ENCODE data around the gene DET1. TPM values are rescaled to one million over a fixed set of nuclear protein-coding genes. Genes with fewer than 3 reads are reported as not detected.

The DET1 gene
- total RNA-seq (2021; ENCODE audit: unreplicated experiment): 5.2 TPM
- polyA plus RNA-seq (2012; ENCODE audit: insufficient read length): 4.8 TPM
- Bru-seq, nascent RNA: percentile 59 among the genes with signal in this experiment
- BruChase-seq, experiment 1, labeled RNA remaining after a 2-hour chase: percentile 72 among the genes with signal in this experiment
- BruChase-seq, experiment 2, labeled RNA remaining after a 6-hour chase: percentile 61 among the genes with signal in this experiment
- long read RNA-seq, transcript DET1-201 (5 exons, 2,267 nt): major isoform, 8 of 15 reads
- long read RNA-seq, partial matches to known transcripts: 2 of 15 reads
- long read RNA-seq, other reads (novel, unspliced or antisense): 4 of 15 reads

GRCh38 chr15:88546248-88547129 is at the start of gene DET1:
Gene DET1, minus strand, starts transcription at chr15:88546681. Its CDS starts 14,976 bp downstream, at chr15:88531705.
- TF ChIP-seq TCF7L2 (IDR thresholded peaks at IDR 0.05; ENCODE audit: low read depth, low read length) (peak; percentile 46; the same call in 1 of the 2 replicates), CTCF (IDR thresholded peaks at IDR 0.05) (peak; percentile 93), POLR2AphosphoS5 (IDR thresholded peaks at IDR 0.05; ENCODE audit: low read depth, low read length) (no peak; the same call in 1 of the 2 replicates), SIN3A (IDR thresholded peaks at IDR 0.05; ENCODE audit: borderline replicate concordance, insufficient read depth, low read depth, low read length) (0 out of 2 replicates have a peak, but pooled peaks have one; percentile 31), REST (IDR thresholded peaks at IDR 0.05; ENCODE audit: insufficient read depth in 1 of 2, low read depth in 2 of 2, low read length in 1 of 2) (0 out of 4 replicates have a peak, but pooled peaks of 1 of the 2 experiments have one; percentile 57)
- peak within 1 kb of the TSS; percentile 62 to 70 for H3K4me3 ChIP-seq (ENCODE audit: low read depth in 2 of 2, low read length in 2 of 2)
- ChIA-PET CTCF (no interaction called here), POLR2A (no interaction called here)
- H3K36me3 ChIP-seq (ENCODE audit: control insufficient read depth, insufficient read depth, low read length): no peaks in the 10 kb centered on the region
- H3K9me3 ChIP-seq (ENCODE audit: control insufficient read depth, insufficient read depth, low read depth, low read length): no peaks in the 10 kb centered on the region
- no TSS peak for BruUV-seq (replicated peaks)
- ATAC-seq (peak; percentile 100), DNase-seq (ENCODE audit: low read depth, low spot score) (peak; percentile 85)
- H3K27me3 ChIP-seq (ENCODE audit: control insufficient read depth, insufficient read depth, low read length): no peaks in the 10 kb centered on the region
- in situ Hi-C loops (cut with HindIII; ENCODE audit: low pct_unique_long_range_greater_than_20kb, low sequenced_read_pairs) (no loop called here), intact Hi-C loops (cut with micrococcal nuclease; ENCODE audit: unreplicated experiment) (no loop called here)
- no peaks in the 10 kb centered on the region; the same call in 1 of the 2 replicates for H3K4me1 ChIP-seq (ENCODE audit: control insufficient read depth, insufficient read depth, low read length)
- peak within 1 kb of the TSS; percentile 92 for H3K27ac ChIP-seq (ENCODE audit: low read length)

GRCh38 chr15:88591384-88591783 is 44.9 kb upstream of the DET1 start:
- H3K27ac ChIP-seq (ENCODE audit: low read length): no peak overlapping the region
- BruUV-seq (replicated peaks): no TSS peak
- no peak overlapping the region for H3K4me3 ChIP-seq (ENCODE audit: low read depth in 2 of 2, low read length in 2 of 2)
- TF ChIP-seq SIN3A (IDR thresholded peaks at IDR 0.05; ENCODE audit: borderline replicate concordance, insufficient read depth, low read depth, low read length) (no peak), POLR2AphosphoS5 (IDR thresholded peaks at IDR 0.05; ENCODE audit: low read depth, low read length) (no peak), TCF7L2 (IDR thresholded peaks at IDR 0.05; ENCODE audit: low read depth, low read length) (no peak), CTCF (IDR thresholded peaks at IDR 0.05) (no peak), REST (IDR thresholded peaks at IDR 0.05; ENCODE audit: insufficient read depth in 1 of 2, low read depth in 2 of 2, low read length in 1 of 2) (no peak)
- no peak for ATAC-seq
- no peaks in the 10 kb centered on the region for H3K4me1 ChIP-seq (ENCODE audit: control insufficient read depth, insufficient read depth, low read length)
- POLR2A ChIA-PET: no interaction called here
- no peaks in the 10 kb centered on the region for H3K36me3 ChIP-seq (ENCODE audit: control insufficient read depth, insufficient read depth, low read length)
- DNase-seq (ENCODE audit: low read depth, low spot score): no peak
- CTCF ChIA-PET: no interaction called here
- intact Hi-C loops (cut with micrococcal nuclease; ENCODE audit: unreplicated experiment) (no loop called here), in situ Hi-C loops (cut with HindIII; ENCODE audit: low pct_unique_long_range_greater_than_20kb, low sequenced_read_pairs) (no loop called here)
- peaks cover 8% of the 10 kb centered on the region; the same call in 1 of the 2 replicates for H3K27me3 ChIP-seq (ENCODE audit: control insufficient read depth, insufficient read depth, low read length)
- no peaks in the 10 kb centered on the region for H3K9me3 ChIP-seq (ENCODE audit: control insufficient read depth, insufficient read depth, low read depth, low read length)
